Measurements from ENCODE around the gene ATP6V0C.

ATP6V0C gene

GRCh38 chr16:2515180-2515851 lies 1.6 kb downstream of the ATP6V0C start:
- TF ChIP-seq CTCF (IDR thresholded peaks at IDR 0.05; ENCODE audit: low read depth, low read length, missing control alignments), result no peak
- no peak for DNase-seq (ENCODE audit: low read depth)
- peak overlapping the region; percentile 60 for H3K4me3 ChIP-seq (ENCODE audit: low read depth, low read length)

- no peak for DNase-seq (ENCODE audit: low read depth)
- no peak overlapping the region for H3K4me3 ChIP-seq (ENCODE audit: low read depth, low read length)
- no peak for TF ChIP-seq CTCF (IDR thresholded peaks at IDR 0.05; ENCODE audit: low read depth, low read length, missing control alignments)
Observed at GRCh38 chr16:2516391-2517240, 2.9 kb downstream of the ATP6V0C start.

- no peak overlapping the region for H3K4me3 ChIP-seq (ENCODE audit: low read depth, low read length)
- TF ChIP-seq CTCF (IDR thresholded peaks at IDR 0.05; ENCODE audit: low read depth, low read length, missing control alignments), result no peak
- DNase-seq (ENCODE audit: low read depth), result no peak
Observed at GRCh38 chr16:2517954-2518605, 4.3 kb downstream of the ATP6V0C start.

- no peak for TF ChIP-seq CTCF (IDR thresholded peaks at IDR 0.05; ENCODE audit: low read depth, low read length, missing control alignments)
- H3K4me3 ChIP-seq (ENCODE audit: low read depth, low read length), result no peak overlapping the region
- DNase-seq (ENCODE audit: low read depth), result no peak
Observed at GRCh38 chr16:2518823-2519710, 5.3 kb downstream of the ATP6V0C start.

GRCh38 chr16:2519711-2520080 lies 5.9 kb downstream of the ATP6V0C start:
- DNase-seq (ENCODE audit: low read depth), result no peak
- no peak for TF ChIP-seq CTCF (IDR thresholded peaks at IDR 0.05; ENCODE audit: low read depth, low read length, missing control alignments)
- H3K4me3 ChIP-seq (ENCODE audit: low read depth, low read length), result no peak overlapping the region; the same call in 1 of the 2 replicates

- peak; percentile 53 for DNase-seq (ENCODE audit: low read depth)
- peak within 1 kb of the TSS; percentile 72 for H3K4me3 ChIP-seq (ENCODE audit: low read depth, low read length)
- TF ChIP-seq CTCF (IDR thresholded peaks at IDR 0.05; ENCODE audit: low read depth, low read length, missing control alignments), result no peak
Observed at GRCh38 chr16:2520097-2520783, 6.5 kb downstream of the ATP6V0C start, which contains the start of gene AMDHD2. AMDHD2 (plus strand) TSS chr16:2520371; CDS start chr16:2520459, 88 bp downstream.
